Measurements from ENCODE around the gene KCNQ5. TPM values are rescaled to one million over a fixed set of nuclear protein-coding genes. Genes with fewer than 3 reads are reported as not detected.

KCNQ5 gene
- total and polyA plus RNA-seq, 2 of the 8 experiments (the other 6 are each of a cell fraction or from before 2014, with no cell fraction given), result 0.83 to 1.2 TPM

DNA sequence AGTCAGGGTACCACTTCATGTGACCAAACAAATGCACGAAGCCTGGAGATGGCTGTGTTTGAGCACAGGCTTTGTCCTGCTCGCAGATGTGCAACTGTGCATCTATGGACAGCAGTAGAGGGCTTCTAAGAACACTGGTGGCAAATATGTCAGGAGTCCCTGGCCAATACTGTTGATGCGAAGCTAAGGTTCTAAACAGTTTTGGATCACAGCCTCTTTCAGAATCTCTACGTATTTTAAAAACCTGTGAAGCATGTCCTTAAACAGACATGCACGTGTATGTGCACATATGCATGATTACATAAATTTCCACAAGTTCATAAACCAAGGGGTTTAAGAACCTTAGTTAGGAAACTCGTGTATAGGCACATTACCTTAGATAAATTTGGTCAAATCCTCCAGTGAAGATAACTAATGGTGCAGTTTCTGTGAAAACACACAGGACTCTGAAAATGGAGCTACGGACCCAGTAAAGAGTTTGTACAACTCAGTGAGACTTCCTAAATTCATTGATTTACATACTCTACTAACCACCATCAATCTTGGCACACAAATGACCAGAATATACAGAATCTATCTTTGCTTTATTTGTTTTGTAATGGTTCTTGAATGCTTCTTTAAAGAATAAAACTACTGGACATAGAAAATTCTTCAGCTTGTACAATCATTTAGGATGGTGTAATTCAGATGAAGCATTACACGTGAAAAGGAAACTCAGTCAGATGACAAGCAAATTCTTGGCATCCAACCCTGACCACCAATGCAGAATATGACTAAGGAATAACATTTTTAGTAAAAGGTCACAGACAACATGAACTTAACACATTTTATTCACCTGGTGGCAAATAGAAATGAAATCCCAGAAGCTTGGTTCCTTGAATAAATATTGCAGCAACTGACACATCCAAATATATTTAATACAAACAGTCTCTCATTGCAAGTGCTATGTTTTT lies 27.4 kb downstream of the KCNQ5 start:
- no peak overlapping the region for H3K18ac ChIP-seq (ENCODE audit: extremely low read depth, low read length)
- no peak overlapping the region for H3K9ac ChIP-seq (replicated peaks in 1 of 4; ENCODE audit: extremely low read depth in 1 of 4, low read depth in 3 of 4, low read length in 3 of 4)
- no peaks in the 10 kb centered on the region for H3K36me3 ChIP-seq (ENCODE audit: control insufficient read depth in 2 of 4, insufficient read depth in 4 of 4, low read length in 3 of 4)
- H3K14ac ChIP-seq (ENCODE audit: insufficient read length), result no peak overlapping the region
- no peak overlapping the region for H2AK5ac ChIP-seq (ENCODE audit: low read depth, low read length)
- H4K5ac ChIP-seq (ENCODE audit: insufficient read length, low read depth, low read length), result no peak overlapping the region
- no peak overlapping the region for H4K8ac ChIP-seq (ENCODE audit: extremely low read depth, insufficient read depth, low read length)
- FAIRE-seq, result no peak
- H3K27me3 ChIP-seq (replicated peaks in 1 of 4; ENCODE audit: control insufficient read depth in 3 of 4, extremely low read depth in 1 of 4, insufficient read depth in 3 of 4, low read length in 3 of 4), result no peaks in the 10 kb centered on the region
- no peak overlapping the region for H3K4ac ChIP-seq (replicated peaks; ENCODE audit: insufficient read length, low read depth, low read length)
- H2BK15ac ChIP-seq (ENCODE audit: low read length), result no peak overlapping the region
- CTCF ChIA-PET (ENCODE audit: partially characterized antibody), result interaction anchor here (0.7 kb wide), 1 partner anchor 483 kb away, joined by 3 read pairs; no protein-coding TSS in a partner anchor
- H3K23me2 ChIP-seq (ENCODE audit: low read depth, low read length), result no peaks in the 10 kb centered on the region; the same call in 1 of the 2 replicates
- H3K4me1 ChIP-seq (replicated peaks in 1 of 4; ENCODE audit: control insufficient read depth in 3 of 4, insufficient read depth in 4 of 4, low read length in 3 of 4), result no peaks in the 10 kb centered on the region; a peak in 1 of 7 replicates
- no peak overlapping the region for H2AFZ ChIP-seq (ENCODE audit: low read length)
- H3K79me1 ChIP-seq (ENCODE audit: low read depth, low read length), result no peaks in the 10 kb centered on the region
- POLR2A ChIA-PET (ENCODE audit: partially characterized antibody), result no interaction called here
- H2BK5ac ChIP-seq (ENCODE audit: low read depth, low read length), result no peak overlapping the region
- H3K23ac ChIP-seq (ENCODE audit: insufficient read length), result no peak overlapping the region
- DNase-seq (ENCODE audit: low read depth in 1 of 2, low spot score in 2 of 2), result no peak
- no peaks in the 10 kb centered on the region for H4K20me1 ChIP-seq (replicated peaks in 1 of 2; ENCODE audit: control insufficient read depth in 1 of 2, insufficient read depth in 2 of 2, low read length in 2 of 2)
- no peak overlapping the region for H3K4me3 ChIP-seq (ENCODE audit: extremely low read depth in 1 of 4, insufficient read depth in 2 of 4, low read depth in 3 of 4, low read length in 4 of 4)
- no peak overlapping the region for H3K4me2 ChIP-seq (ENCODE audit: insufficient read depth in 1 of 2, low read depth in 2 of 2, low read length in 2 of 2)
- H4K91ac ChIP-seq (replicated peaks; ENCODE audit: insufficient read length, low read length), result no peak overlapping the region
- no peak overlapping the region for H2BK12ac ChIP-seq (ENCODE audit: low read depth, low read length)
- no peak overlapping the region for H3K56ac ChIP-seq (replicated peaks; ENCODE audit: insufficient read length, low read depth, low read length)
- H3K27ac ChIP-seq (ENCODE audit: low read depth, low read length), result no peak overlapping the region
- H3K79me2 ChIP-seq (ENCODE audit: control insufficient read depth in 1 of 2, insufficient read depth in 2 of 2, low read length in 2 of 2), result no peaks in the 10 kb centered on the region
- H3K9me3 ChIP-seq (ENCODE audit: insufficient read depth in 2 of 2, low read depth in 1 of 2, low read length in 1 of 2), result no peaks in the 10 kb centered on the region
- H2BK120ac ChIP-seq (replicated peaks; ENCODE audit: low read depth, low read length), result no peak overlapping the region
- 95% methylated on average over 8 of the region's 8 CpGs; no CpG with 5 or more reads in 1 of the 2 experiments for WGBS, 2 experiments (ENCODE audit: extremely low coverage in 1 of 2, insufficient coverage in 1 of 2, insufficient read length in 1 of 2, insufficient replicate concordance in 2 of 2, low coverage in 1 of 2, low lambda C conversion rate in 2 of 2, missing lambda C conversion rate in 1 of 2)
- H2BK20ac ChIP-seq (ENCODE audit: low read length), result no peak overlapping the region
- TF ChIP-seq POLR2AphosphoS5 (IDR thresholded peaks at IDR 0.05; ENCODE audit: low read depth, low read length), result no peak
- TF ChIP-seq BCL11A (IDR thresholded peaks at IDR 0.05; ENCODE audit: low read depth in 2 of 2, low read length in 2 of 2), result no peak

All from H1 (cell line).